Peyer's patch (tissue), 4 donors: ENCODE data around the gene SMAD2.

Experiments
- CTCF ChIP-seq, 6 experiments: fragments of 450-650 bp in 4 of 6; fragments of 200-600 bp in 2 of 6; sonication (generic) in 1 of 6; IDR thresholded peaks; one replicate each; pipeline ENCODE4 v1.5.1; 2017 to 2019; ENCODE audit warnings: antibody characterized with exemption in 6 of 6, mild to moderate bottlenecking in 3 of 6, moderate library complexity in 1 of 6
- POLR2A ChIP-seq, 2 donors: fragments of 450-650 bp; IDR thresholded peaks; one replicate each; pipeline ENCODE4 v1.5.1; 2017; ENCODE audit warnings: antibody characterized with exemption in 2 of 2, mild to moderate bottlenecking in 2 of 2, moderate library complexity in 2 of 2

GRCh38 chr18:47815486-47816270 is 114.8 kb downstream of the SMAD2 start:
- no peak for TF ChIP-seq POLR2A (IDR thresholded peaks at IDR 0.05)
- TF ChIP-seq CTCF (IDR thresholded peaks at IDR 0.05): no peak
